Right kidney (tissue), 1 donor: ENCODE results near the gene TTC23L.

Source experiments
- DNase-seq: peaks from one replicate; pipeline ENCODE4 v3.0.0-alpha.2; 2016

TTC23L gene

DNA sequence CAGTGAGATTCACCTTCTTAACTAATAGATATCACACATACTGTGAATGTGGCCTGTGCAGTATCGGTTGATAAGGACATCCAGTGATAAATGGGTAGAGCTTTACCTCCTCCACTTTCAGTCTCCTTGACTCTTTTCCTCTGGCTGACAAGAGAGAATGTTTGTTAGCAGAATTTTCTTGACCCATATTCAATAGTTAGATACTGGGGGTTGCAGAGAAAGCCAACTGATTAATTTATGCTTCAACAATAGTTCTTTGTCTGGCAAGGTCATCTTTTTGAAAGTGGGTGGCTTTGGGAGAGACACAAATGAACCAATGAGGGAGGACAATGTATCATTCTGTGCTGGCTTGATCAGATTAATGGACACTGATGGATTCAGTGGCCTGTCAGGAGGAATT lies 30.3 kb downstream of the TTC23L start:
- no peak for DNase-seq

DNA sequence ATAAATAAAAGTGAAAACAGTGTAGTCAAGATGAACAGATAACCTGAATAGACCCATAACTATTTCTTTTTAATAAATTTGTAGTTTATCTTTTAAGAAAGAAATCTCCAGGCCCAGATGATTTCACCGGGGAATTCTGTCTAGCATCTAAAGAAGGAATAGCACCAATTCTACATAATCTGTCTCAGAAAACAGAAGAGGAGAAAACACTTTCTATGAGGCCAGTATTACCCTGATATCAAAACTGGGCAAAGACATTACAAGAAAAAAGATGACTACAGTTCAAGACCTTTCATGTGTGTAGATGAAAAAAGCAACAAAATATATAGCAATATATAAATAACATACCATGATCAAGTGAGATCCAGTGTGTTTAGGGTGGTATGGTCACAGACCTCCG lies 31.4 kb downstream of the TTC23L start:
- no peak for DNase-seq

DNA sequence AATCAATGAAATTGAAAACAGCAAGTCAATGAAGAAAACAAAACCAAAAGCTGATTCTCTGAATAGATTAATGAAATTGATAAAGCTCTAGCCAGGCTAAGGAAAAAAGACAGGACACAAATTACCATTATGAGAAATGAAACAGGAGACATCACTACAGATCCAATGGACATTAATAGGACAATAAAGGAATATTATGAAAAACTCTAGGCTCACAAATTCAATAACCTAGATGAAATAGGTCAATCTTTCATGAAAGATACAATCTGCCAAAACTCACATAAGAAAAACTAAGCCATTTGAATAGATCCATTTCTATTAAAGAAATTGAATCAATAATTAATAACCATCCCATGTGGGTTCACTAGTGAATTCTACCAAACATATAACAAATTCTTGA lies 37.3 kb downstream of the TTC23L start:
- no peak for DNase-seq

DNA sequence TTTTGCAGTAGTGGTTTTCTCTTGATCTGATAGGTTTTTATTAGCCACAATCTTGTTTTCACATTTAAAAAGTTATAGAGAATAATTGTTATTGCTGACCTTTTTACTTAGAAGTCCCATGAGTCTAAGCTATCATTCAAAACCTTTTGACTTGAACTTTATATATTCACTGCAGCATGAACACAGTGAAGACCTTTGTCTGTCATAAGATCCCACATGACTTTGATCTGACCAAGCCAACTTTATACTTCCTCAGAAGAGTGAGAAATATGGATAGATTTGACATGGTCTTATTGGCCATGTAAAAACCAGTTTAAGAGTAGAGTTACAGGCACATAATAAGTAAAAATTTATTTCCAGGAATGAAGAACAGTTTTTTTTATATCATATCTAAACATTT lies 42.3 kb downstream of the TTC23L start:
- no peak for DNase-seq

DNA sequence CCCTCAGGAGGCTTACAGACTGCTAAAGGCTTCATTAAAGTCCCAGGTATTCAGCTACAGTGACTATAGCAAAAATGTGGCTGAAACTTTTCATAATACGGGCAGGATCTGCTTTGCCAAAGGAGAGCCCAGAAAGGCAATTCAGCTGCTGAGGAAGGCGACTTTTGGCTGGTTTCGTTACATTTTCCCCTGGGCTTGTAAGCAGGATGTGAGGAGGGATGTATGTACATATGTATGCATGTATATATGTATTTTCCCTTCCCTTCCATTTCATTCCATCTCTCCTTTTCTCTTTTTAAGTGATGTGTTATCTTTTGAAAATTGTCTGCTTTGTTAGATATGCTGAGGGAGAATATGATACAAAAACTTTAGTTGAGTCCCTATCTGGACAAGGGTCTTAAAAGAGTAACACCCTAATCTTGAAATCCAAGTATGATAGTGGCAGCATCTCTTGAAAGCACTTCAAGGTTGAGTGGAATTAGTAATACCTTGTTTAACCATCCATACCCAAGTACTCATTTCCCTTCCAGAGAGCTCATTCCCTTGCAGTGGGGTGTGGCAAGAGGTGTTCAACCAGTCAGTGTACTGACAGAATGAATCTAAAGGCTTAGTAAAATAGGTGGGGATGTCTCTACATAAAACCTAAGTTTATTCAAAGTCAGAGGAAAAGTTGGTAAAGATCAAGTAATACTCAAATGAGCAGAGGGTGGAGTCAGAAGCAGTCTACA lies 47.6 kb downstream of the TTC23L start:
- no peak for DNase-seq

DNA sequence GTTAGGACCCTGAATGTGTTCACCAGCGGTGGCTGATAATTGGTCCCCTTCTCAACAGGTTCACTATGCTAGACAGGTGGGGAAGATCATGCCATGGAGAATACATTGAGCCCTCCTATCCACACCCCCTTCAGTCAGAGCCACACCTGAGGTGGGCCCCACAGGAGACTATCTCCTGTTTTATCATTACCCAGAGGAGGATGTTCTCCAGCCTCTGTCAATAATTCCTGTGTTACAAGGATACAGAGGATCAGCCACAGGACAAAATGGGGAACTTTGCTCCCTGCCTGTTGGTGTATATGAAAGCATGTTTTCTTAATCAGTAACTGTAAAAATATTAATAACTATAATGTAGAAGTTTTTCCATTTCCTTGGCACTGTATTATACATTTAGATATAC lies 50.4 kb downstream of the TTC23L start:
- DNase-seq, result no peak

DNA sequence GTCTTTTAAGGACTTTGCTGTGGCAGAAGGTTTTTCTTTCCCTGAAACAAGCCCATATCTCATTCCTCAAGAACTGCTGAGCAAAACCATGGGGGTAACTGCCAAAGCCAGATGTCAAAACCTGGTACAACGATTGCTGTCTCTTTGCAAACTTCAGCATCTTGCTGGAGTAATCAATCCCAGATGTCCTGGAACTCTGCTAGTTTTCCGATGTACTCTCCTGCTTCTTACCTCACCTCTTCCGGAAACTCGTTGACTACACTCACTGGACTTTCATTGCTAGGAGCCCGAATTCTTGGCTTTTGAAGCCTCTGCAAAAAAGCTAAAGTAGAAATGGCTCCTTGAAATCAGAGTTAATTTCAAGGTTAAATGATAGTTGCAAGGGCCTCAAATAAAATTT lies 53.0 kb downstream of the TTC23L start:
- DNase-seq, result no peak

DNA sequence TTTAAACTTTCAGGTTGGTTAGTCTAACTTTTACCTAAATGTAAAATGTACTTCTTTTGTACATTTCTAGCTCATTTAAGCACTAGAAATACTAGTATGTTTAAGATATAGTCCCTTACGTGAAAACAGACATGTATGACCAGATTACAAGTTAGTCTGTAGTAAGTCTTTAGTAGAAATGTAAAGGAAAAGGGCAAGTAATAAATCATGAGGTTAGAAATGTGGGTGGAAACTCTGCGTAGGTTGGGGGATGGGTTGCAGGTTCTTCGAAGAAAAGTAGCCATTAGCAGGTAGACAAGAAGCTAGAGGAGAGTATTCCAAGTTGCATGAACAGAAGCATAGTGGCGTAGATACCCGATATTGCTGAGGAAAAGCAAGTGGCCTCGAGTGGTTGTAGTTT lies 53.5 kb downstream of the TTC23L start:
- DNase-seq, result no peak

DNA sequence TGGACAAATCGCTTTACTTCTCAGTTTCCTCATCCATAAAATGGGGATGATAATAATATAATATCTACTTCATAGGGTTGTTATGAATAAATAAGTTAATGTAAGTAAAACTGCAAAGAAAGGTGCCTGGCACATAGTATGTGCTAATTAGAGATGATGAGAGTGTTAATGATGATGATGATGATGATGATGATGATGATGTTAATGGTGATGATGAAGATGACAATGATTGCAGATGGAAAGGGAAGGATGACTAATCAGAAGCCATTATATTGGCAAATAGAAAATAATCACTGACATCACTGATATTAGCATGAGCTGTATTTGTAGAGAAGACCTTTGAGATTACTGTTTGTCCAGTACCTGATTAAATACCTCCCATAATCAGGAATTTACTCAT lies 55.8 kb downstream of the TTC23L start:
- no peak for DNase-seq

DNA sequence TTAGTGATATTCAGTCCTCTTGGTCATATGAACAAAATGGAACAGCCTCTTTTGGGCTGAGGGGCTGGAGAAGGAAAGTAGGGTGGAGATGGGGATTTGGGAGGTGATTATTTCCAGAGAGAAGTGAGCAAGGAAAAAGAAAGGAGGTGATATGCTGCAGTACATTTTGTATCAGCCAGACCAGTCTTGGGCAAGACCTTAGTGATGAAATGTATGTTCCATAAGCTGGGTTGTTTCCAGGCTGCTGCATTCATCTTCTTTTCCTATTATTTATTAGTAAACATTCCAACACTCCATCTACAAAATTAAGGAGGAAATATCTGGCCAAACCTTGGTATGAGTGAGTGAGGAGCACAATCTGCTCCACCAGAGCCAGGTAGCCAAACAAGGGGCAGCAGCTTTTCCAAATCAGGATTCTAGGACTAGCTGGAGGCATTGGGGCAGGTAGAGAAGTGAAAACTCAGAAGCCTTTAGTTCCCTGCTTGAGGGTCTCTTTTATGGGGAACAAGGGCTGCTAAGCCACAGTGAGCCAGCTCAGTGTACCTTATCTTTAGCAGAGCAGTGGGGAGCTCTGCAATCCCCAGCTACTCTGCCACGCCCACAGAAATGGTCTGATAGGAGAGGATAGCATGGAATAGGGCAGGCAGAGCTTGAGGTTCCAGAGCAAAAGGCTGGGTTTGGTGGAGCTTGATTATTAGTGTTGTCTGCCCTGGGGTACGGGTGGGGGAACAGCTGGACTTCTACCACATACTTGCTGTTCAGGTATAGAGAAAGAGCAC lies 56.9 kb downstream of the TTC23L start:
- no peak for DNase-seq

DNA sequence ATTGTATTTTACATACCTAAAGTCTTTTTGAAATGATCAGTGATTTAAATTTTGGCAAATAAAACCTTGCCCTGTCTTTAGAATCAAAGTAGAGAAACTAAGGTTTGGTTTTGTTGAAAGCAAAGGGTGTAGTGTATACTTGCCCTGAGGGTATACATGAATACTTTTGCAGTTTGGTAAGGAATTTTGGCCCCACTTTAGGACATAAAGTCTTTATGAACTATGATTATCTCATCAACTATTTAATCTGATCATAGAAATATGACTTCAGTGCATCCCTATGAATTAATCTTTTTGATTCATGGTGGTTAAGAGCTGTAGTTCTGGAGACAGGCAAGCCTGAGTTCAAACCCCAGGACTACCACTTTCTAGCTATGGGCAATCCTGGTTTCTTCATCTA lies 58.7 kb downstream of the TTC23L start:
- no peak for DNase-seq

DNA sequence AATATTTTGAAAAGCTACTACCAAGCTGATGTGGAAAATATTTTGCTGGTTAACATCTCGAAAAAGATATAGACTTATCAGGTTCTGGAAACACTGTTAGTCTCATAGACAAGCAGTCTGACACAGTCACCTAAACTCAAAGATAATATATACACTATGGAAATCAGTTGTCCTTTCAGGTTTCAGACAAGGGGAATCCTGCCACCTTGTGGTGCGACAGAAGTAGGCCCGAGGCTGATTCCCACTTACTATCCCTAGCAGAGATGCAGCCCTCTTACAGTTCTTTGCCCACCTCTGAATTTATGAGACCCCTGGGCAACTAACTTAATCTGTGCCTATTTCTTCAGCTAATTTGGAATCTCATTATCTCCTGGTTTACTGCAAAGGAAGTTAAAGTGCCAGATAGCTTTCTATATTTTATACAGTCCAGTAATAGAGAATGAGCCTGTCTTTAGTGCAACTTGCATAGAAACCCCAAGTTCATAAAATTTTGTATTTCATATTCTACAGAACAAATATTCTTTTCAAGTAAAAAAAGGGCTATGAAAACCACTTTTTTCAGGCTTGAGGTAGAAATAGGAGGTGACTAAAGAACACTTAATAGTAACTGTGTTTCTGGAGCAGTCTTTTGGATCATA lies 59.4 kb downstream of the TTC23L start:
- peak; percentile 45 for DNase-seq

DNA sequence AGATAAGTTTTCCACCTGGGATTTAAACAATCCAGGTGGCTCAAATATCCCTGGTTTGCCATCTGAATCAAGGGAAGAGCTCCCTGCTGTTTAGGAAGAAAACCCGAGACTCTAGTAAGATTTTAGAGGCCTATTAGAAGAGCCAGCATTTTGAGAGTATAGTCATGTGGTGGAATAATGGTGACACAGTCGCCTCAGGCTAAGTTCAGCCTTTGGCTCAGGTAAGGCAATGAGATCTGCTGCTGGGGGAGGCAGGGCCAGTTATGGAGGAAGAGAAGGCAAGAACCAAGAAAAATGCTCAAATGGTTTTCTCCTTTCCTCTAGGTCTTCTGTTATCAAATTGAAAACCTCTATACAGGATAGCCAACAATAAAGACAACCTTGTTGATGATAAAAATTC lies 60.1 kb downstream of the TTC23L start:
- no peak for DNase-seq

DNA sequence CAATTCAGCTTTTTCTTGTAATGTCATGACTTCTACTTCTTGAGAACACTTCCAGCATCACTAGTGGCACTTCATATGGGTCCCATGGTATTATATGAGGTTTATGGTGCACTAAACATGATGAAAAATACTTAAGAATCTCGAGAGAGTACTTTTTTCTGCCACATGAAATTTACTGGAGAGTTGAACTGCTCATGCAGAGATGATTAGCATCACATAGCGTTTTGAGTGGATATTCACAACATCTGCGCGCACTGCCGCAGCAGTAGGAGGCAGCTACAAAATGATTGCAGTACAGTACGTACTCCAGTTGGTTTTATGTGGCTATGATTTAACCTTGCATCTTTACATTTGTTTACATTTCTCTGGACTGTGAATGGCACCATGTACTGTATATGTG lies 61.7 kb downstream of the TTC23L start:
- DNase-seq, result no peak

DNA sequence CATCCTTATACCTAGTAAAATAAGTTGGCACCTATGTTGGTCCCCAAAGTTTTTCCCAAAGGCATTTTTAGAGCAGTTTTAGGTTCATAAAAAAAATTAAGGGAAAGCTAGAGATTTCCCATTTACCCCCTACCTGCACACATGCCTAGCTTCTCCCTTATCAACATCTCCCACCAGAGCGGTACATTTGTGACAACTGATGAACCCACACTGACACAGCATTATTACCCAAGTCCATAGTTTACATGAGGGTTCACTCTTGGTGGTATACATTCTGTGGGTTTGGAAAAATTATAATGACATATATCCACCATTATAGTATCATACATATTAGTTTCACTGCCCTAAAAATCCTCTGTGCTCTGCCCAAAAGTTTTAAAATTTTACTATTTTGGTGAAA lies 64.3 kb downstream of the TTC23L start:
- no peak for DNase-seq

DNA sequence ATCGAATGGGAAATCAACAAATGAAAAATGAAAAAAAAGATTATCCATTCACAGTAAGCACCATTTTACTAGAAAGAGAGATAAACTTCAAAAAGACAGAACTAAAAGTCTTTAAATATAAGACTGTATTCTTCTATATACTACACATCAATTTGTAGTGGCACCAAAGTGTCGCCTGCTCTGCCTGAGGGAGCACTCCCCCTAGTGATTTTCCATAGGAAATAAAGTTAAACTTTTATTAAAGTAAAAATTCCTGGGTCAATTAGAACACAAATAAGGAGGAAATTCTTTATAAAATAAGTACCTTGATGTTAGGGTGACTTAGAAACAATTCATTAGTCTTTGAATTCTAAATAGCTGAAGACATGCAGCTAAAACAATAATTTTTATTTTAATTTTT lies 66.6 kb downstream of the TTC23L start:
- no peak for DNase-seq

DNA sequence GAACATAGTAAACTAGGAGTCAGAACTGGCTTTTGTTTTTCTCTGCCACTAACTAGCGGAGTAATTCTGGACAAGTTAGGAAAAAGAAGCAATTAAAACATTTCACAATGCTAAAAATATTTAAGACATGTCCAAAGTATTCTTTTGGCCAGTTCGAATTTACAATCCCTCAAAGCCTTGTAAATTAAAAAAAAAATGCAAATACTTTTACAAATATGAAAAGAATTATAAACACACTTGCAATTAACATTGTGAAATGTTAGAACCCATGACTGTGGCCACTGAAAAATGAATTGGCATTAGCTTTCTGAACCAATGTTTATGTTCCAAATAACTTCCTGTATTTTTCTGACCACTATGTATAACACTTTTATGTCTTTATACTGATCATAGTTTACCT lies 74.1 kb downstream of the TTC23L start:
- DNase-seq, result no peak

DNA sequence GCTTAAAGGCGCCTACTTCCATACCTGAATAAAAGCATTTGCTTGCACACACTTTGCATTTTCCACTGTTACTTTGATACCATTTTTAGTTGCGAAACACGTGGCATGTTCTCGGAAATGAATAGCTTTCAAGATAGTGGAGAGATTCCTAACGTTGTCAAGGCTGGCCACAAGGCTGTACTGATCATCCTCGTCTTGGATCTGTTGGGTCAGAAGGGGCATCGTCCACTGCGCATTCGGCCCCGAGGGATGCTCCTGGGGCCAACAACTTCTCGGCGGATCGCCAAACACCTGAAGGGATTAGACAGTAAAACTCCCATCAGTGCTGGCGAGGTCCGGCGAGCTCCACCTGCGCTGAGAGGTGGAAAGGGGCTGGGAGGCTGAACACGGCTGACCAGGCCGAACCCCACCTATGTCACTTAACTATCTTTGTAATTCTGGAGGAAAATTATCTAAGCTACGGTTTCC lies 75.7 kb downstream of the TTC23L start:
- no peak for DNase-seq

DNA sequence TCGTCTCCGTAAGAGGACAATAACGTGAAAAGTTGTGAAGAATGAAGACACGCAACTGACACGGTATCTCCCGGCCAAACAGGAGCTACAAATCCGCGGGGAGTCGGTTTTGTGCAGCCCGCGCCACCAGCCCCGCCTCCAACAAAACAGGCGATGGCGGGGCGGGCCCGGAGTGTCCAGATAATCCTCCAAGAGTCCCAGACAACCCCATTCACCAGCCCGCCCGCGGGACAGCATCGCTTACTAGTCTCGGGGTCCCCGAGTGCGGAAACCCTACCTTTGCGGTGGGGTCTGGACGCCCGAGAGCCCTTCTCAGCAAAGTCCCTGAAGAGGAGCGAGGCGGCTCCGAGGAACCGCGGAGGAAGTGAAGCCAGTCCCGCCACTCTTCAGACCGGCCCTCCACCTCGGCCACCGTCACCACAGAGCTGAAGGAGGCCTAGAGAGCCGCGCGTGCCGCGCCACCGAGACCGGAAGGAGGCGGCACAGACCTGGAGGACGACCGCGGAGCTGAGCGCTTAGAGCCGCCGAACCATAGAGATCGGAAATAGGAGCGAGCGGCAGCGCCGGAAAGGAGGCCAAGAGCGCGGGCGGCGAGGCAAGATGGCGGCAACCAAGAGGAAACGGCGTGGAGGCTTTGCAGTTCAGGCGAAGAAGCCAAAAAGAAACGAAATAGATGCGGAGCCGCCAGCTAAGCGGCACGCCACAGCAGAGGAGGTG lies 76.3 kb downstream of the TTC23L start, which contains the start of the genes BRIX1 and RAD1:
Gene BRIX1 (plus strand): TSS at position 573 of the 717 bp plus-strand sequence. CDS start 28 bp downstream, at position 601.
Gene RAD1 (minus strand): TSS at position 366 of the 717 bp plus-strand sequence. CDS start 612 bp downstream, outside the sequence.
- peak; percentile 94 for DNase-seq

DNA sequence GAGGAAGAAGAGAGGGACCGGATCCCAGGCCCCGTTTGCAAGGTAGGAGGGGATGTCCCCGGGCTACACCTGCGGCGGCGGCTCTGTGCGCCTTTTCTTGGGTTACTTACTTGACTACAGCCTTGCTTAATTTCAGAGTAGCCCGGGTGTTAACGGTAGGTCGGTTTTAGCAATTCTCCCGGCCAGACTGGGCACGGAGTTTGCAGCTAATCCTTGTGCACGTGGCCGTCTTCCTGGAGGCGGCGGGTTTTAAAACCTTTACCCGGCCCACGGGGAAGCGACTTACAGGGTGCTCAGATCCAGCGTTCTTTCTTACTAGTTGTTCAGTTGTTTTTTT lies 76.9 kb downstream of the TTC23L start:
- DNase-seq, result no peak

DNA sequence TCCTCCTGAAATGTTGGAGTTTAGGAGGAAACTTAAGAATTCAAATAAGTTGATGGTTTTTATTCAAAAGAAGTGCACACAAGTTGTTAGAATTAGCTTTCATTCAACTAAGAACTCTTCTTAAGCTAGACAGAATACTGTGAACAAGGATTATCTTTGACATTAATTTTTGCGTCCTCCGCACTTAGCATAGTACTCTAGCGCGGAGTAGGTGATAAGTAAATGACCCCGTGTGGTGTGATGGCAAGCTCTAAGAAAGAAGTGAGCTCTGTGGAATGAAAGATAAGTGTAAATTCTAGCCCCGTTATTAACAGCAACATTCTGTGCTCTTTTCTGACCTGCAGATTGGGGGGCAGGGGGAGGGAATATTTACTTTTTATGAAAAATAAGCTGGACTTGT lies 77.6 kb downstream of the TTC23L start:
- DNase-seq, result no peak

DNA sequence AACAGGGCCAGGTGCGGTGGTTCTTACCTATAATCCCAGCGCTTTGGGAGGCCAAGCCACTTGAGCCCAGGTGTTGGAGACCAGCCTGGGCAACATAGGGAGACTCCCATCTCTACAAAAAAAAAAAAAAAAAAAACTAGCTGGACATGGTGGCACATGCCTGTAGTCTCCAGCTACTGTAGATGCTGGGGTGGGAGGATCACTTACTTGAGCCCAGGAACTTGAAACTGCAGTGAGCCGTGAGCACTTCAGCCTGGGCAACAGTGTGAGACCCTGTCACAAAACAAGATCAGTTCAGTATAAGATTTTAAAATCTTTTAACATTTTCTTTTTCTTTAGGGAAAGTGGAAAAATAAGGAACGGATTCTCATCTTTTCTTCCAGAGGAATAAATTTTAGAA lies 79.1 kb downstream of the TTC23L start:
- no peak for DNase-seq

DNA sequence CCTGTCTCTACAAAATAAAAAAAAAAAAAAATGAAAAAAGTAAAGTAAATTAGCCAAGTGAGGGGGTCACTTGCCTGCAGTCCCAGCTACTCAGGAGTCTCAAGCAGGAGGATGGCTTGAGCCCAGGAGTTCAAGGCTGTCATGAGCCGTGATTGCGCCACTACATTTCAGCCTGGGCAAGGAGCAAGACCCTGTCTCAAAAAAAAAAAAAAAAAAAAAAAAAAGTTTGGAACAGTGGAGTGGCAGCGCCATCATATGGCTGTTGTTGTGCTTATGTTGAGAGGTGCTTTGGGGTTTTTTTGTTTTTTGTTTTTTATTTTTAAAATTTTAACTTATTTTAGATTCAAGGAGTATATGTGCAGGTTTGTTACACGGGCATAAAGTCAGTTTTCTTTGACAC lies 80.1 kb downstream of the TTC23L start:
- no peak for DNase-seq
